Activated CD8-positive, alpha-beta memory T cell treated with anti-CD3 and anti-CD28 coated beads for 24 hours (primary cell): ENCODE results near the gene MBOAT7.
A peak's percentile ranks its signal among the peaks of the same experiment; 100 is the strongest.

Source experiments
- DNase-seq: peaks from one replicate; pipeline ENCODE4 v3.0.0-alpha.2; 2020

The MBOAT7 gene

DNA sequence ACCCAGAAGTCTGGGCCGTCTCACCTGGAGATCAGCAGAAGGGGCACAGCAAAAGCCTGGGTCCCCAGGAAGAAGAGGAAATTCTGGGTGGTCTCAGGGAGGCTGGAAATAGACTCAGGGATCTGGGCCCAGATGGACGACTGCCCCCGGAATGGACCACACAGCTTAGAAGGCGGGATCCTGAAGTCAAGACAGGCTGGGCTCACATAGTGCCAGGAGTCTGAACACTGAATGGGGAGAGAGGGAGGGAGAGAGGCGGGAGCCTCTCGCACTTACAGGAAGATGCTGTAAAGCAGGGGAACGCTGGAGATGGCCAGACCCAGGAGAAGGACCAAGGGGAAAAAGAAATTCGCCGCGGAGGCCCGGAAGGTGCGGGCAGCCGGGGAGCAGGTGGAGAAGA, 28.5 kb downstream of the MBOAT7 start:
- DNase-seq = no peak

DNA sequence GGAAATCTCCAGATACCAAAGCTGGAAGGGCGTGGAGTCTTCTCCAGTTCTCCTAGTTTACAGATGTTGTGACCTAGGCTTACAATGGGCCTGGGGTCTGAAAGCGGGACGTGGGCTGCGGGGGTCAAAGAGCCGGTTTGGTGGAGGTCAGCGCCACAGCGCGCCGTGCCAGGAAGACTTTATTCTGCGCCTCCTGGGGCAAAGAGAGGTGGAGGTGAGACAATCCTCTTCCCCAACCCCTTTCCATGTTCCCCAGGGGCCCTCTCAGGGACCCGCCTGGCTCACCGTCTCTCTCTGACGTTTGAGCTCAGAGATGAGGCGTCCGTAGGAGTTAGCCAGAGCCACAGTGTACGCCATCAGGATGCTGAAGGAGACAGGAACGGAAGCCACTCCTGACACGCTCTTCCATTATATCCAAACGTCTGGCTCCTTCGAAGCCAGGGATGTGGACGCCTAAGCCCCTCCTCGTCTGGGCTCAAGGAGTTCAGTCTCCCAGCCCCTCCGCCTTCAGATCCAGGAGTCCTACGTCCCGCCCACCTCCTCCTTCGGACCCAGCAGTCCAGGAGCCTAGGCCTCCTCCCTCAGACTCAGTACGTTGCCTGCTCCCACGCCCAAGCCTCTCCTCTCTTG, 29.1 kb downstream of the MBOAT7 start:
- no peak for DNase-seq

DNA sequence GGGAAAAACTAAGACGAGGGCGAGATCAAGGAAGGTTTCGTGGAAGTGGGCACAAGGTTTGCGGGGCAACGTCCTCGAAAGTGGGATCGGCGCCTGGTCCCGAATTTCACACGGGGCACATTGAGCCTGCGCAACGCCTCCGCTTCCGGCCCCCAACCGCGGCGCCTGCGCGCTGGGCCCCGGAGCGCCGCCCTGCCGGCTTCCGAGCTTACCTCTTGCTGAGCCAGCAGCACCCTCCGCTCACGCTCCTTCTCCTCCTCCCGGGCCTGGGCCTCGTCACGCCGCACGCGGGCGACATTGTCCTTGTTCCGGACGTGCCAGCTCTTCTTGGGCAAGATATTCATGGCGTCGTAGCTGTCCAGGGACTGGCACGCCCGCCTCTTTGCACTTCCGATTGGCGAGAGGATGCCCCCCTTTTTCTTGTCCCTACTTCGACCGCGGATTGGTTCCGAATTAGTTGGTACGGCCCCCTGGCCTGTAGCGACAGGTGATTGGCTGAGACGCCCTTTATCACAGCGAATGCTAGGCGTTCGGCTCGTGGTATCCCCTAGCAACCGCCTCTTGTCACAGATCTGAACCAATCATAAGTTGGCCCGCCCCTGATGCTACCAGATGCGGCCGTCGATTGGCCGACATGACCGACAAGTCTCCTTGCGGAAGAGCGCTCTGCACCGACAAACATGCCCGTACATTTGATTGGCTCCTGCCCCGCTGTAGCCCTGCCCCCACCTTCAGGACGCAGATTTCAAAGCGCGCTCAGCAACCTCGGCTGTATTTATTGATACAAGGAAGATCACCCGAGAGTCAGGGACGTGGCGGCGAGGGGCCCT, 29.8 kb downstream of the MBOAT7 start, which contains the start of gene LENG1:
LENG1 (minus strand) TSS at position 370 of the 830 bp plus-strand sequence; CDS start at position 344, 26 bp downstream.
- DNase-seq = peak; percentile 95

DNA sequence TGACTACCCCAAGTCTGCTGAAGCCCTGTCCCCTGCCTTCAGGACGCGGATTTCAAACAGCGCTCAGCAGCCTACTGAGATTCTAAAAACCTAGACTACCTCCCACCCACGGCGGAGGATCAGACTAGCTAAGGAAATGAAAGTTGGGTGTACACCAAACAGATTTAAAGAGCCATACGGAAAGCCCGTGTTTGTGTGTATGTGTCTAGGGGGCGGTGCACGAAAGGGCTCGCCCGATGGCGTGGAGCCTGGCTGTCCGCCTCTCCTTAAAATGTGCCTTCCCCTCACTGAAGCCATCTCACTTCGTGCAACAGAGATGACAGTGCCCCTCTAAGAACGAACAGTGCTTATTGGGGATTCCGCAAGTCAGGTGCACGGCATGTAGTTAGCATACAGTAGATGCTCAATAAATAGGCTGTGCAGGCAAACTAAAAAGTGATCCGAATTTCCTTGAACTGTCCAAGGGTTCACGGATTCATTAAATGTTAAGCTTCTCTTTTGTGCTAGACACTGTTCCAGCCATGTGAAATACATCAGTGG, 30.5 kb downstream of the MBOAT7 start:
- peak; percentile 73 for DNase-seq

DNA sequence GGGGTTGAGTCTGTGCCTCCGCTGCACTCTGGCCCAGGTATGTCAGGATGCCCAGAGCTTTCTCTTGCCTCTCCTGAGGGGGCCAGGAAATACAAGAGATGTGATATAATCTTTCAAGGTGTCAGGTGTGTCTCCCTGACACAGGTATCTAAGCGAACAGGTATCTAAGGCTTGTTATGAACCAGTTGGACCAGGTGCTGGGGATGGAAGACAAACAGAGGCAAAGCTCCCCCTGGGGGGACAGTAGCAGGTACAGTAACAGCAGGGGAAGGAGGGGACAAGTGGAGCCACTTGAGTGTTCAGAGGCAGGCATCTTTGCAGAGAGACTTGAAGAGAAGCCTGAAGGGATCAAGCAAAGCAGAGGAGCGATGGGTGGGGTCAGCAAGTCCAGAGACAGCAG, 32.4 kb downstream of the MBOAT7 start:
- DNase-seq = no peak

DNA sequence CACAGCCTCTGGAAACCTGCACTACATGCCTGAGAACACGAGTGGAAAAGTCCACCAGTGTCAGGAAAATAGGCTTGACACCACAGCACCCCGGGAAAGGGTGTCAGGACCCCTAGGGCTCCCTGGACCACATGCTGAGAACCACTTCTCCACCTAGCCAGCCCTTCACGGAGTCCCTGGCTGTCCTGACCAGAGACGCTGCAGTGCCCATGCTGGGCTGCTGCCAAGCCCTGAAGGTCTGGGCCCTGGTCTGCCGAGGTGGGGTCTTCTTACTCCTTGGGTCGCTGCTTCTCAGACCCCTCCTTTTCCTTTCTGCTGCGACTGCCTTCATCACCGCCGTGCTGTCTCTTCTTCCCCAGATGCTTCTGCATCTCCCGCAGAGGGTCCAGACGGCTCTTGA, 32.9 kb downstream of the MBOAT7 start:
- no peak for DNase-seq

DNA sequence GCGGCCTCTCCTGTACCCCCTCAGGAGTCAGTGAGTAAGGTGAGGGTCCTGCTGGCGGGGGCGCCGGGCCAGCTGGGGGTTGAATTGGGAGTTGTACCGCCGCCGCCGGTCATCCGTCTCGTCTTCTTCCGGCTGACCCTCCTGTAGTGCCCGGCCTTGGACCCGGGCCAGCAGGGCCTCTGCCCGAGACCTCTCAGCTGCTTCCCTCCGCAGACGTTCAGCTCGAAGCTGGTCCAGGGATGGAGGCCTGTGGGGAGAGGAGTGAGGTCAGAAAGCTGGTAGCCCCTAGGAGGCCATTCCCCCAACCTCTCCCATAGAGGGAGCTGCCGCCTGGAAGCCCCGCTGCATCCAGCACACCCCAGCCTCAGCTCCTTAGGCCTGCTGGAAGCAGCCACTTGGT, 33.7 kb downstream of the MBOAT7 start:
- no peak for DNase-seq

DNA sequence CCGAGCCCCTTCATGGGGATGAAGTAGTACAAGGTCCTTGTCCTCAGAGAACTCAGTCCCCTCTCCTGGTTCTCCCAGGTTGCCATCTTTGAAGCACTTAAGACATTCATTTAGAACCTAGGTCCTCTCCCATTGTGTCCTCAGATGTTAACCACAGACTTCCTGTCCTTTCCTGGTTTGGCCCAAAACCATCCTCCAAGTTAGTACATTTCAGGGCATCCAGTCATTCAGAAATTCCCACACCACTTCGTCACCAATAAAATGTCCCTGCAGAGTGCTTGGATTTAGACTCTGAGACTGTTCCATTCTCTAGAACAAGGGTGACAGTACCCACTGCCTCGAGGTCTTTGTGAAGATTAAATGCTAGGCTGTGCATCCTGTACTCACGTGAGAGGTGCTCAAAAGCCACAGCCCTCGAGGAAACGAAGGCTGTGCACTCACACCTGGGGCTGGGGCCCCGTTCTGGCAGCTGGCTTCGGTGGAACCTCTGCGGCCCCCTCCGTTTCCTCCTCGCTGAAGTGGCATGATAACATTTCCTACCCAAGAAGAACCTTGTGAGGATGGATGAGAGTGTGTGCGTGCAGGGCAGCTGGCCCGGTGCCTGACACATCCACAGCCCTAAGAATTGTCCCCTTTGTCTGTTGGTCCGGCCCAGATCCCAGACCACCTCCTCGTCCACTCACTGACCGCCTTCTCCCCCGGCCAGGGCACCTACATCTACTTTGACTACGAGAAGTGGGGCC, 34.6 kb downstream of the MBOAT7 start:
- DNase-seq = no peak

DNA sequence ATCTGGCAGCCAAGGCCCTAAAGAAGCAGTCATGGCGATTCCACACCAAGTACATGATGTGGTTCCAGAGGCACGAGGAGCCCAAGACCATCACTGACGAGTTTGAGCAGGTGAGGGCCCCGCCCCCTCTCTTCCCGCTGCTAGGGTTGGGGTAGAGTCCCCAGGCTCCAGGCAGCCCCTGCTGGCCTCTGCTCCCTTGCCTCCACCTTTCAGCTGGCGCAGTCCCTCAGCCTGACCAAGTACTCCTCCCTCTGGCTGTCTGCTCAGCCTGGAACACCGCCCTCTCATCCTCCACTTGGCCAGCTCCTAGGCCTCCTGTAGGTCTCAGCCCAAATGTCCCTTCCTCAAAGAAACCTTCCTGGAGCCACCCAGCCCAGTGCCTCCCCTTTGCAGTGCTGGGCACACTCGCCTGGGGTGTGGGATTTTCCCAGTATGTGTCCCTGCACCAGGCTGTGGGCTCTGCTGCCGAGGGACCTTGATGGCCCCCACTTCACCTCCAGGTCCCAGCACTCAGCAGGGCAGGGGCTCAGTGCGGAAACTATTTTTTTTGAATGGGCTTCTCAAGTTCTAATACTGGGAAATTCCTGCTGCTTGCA, 35.6 kb downstream of the MBOAT7 start:
- DNase-seq = no peak

DNA sequence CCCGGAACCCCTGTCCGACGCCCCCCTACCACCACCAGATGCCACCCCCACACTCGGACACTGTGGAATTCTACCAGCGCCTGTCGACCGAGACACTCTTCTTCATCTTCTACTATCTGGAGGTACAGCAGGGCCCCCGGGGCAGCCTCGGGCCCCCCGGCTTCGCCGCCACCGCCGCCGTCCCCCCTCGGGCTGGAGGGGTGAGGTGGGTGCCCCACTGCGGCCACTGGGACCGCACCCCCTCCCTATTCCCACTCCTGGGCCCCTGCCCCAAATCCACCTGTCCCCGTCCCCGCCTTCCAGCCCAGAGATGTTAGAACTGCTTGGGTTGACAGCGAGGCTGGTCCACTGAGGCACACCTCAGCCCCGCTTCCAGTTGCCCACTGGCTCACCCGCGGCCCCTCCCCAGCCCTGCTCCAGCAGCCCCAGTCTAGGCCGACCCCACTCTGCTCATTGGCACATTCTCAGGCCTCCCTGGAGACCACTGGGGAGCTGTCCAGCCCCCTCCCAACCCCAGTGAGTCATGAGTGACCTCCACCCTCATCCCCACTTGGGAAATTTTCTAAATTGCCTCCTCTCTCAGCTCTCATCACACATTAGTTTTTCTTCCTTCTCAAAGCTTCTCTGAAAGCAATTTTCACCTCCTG, 36.4 kb downstream of the MBOAT7 start:
- DNase-seq = no peak

DNA sequence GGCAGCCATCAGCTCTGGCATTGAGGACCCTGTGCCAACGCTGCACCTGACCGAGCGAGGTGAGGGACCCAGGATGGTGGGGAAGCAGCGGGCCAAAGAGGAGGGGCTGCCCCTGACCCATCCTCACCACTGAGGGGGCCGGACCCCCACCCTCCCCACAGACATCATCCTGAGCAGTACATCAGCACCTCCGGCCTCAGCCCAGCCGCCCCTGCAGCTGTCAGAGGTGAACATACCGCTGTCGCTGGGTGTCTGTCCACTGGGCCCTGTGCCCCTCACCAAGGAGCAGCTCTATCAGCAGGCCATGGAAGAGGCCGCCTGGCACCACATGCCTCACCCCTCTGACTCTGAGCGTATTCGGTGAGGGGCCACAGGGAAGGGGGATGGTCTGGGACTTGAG, 37.1 kb downstream of the MBOAT7 start:
- DNase-seq = no peak

DNA sequence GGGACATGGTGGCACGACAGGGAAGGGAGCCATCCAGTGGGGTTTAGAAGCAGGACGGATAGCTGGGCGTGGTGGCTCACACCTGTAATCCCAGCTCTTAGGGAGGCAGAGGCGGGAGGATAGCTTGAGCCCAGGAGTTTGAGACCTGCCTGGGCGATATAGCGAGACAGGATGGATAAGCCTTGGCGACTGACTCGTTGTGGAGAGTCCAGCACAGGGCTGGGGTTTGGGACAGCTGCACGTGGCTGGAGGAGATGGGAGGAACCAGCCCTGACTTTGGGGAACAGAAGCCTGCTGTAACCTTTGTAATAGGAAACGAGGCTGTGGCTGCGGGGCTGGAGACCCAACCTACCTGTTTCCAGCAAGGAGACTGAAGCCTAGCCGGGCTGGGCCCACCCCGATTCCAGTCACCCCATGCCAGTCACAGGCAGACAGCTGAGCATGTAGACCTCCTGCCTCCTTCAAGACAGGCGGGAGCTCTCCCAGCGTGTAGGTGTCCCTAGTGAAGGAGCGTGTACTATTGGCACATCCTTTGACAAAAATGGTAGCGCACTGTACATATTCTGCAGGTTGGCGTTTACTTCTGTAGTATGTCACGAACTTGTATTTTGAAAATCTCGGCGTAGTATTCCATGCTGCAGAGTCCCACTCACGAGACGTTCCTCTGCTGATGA, 37.9 kb downstream of the MBOAT7 start:
- DNase-seq = no peak

DNA sequence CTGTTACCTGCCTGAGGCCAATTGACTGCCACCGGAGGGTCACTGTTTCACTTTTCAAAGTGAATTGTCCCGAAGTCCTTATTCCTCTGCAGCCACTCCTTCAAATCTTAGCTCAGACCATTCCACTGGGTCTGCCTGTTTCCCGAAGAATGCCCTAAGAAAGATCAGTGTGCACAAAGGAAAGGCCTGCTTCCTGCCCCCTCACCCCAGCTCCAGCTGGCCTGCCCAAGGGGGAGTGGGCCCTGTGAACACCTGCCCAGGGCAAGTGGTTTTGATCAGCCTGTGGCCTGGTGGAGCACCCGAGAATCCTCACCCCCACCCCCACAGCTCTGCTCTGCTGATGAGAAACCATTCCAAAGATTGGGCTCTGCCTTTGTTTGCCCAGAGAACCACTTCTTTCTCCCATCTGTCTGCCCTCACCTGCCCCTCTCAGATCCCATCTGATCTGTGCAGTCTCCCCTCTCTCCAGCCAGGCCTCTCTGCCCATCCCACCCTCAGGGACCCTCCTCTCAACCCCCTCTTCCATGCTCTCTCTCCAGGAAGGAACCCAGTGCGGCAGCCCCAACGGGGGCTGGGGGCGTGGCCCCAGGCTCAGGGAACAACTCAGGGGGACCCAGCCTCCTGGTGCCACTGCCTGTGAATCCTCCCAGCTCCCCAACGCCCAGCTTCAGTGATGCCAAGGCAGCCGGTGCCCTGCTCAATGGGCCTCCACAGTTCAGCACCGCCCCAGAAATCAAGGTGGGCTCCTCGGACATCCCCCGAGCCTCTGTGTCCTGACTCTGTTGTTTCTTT, 40.2 kb downstream of the MBOAT7 start:
- DNase-seq = no peak

DNA sequence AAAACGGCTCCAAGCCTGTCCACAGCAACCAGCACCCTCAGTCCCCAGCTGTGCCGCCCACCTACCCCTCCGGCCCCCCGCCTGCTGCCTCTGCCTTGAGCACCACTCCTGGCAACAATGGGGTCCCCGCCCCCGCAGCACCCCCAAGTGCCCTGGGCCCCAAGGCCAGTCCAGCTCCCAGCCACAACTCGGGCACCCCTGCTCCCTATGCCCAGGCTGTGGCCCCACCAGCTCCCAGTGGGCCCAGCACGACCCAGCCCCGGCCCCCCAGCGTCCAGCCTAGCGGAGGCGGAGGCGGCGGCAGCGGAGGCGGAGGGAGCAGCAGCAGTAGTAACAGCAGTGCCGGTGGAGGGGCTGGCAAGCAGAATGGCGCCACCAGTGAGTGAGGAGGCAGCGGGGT, 41.2 kb downstream of the MBOAT7 start:
- DNase-seq = no peak

DNA sequence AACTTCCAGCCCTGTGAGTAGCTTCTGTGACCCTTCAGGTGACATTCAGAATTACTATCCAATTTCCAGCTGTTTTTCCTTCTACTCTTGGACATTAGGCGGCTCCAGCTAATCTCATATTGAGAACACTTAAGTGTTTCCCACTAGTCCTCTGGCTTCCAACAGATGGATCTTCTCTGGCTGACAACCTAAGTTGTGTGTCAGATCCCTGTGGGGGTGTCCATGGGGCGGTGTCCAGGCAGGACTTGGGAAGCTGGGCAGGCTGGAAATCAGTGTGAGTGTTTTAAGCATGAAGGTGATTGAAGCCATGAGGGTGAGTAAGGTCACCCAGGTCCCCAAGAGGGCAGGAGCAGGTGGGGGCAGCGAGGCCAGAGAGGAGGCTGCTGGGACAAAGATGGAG, 41.7 kb downstream of the MBOAT7 start:
- no peak for DNase-seq

DNA sequence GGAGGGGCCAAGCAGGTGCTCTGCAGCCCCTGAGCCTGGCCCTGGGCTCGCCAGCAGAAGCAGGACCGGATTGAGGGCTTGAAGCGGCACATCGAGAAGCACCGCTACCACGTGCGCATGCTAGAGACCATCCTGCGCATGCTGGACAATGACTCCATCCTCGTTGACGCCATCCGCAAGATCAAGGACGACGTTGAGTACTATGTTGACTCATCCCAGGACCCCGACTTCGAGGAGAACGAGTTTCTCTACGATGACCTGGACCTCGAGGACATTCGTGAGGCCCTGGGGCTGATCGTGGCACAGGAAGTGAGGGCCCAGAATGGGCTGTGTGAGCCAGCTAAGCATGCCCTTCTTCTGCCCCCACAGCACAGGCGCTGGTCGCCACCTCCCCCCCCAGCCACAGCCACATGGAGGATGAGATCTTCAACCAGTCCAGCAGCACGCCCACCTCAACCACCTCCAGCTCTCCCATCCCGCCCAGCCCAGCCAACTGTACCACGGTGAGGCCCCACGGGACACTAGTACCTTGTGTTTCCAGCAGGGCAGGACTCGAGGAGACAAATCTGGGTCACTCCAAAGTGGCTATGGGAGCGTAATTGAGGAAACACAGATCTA, 43.7 kb downstream of the MBOAT7 start:
- DNase-seq = no peak

DNA sequence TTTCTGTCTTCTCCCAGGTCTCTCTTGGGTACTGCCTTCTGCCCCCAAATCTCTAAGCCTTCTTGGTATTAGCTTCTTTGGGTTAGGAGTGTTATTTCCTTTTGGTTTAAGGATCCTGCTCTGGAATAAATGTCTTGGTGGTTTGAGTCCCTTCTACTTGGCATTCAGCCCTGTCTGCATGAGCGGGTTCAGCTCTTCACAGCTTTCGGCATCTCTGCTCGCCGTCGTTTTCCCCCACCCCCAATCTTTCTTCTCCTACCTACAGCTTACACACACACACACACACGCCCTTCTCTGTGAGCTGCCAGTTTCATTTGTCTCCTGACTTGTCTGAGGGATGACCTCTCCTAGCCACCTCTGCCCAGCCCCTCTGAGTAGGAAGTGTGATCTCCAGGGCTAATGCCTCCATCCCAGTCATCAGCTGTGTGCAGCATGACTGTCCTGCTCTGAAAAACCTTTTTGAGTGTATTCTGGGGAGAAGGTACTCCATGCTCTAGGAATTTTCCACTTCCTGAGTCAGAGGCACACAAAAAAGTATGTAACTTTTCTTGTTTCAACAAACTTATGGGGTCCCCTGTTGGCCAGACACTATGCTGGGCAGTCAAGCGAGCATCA, 47.1 kb downstream of the MBOAT7 start:
- no peak for DNase-seq

DNA sequence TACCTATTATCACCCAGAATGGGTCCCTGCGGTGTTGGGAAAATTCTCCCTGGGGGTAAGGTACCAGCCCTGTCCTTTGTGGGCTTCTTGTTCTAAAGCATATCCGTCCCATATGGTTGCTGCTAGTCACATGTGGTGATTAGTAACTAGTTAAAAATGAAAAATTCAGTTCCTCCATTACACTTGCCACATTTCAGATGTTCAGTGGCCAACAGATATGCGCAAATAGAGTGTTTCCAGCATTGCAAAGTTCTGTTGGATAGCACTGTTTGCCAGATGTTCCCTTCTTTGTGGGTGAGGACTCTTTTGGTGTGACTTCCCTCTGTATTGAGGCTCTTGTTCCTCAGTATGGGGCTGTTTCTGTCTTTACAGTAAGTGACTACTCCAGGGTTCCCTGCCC, 48.0 kb downstream of the MBOAT7 start:
- no peak for DNase-seq

DNA sequence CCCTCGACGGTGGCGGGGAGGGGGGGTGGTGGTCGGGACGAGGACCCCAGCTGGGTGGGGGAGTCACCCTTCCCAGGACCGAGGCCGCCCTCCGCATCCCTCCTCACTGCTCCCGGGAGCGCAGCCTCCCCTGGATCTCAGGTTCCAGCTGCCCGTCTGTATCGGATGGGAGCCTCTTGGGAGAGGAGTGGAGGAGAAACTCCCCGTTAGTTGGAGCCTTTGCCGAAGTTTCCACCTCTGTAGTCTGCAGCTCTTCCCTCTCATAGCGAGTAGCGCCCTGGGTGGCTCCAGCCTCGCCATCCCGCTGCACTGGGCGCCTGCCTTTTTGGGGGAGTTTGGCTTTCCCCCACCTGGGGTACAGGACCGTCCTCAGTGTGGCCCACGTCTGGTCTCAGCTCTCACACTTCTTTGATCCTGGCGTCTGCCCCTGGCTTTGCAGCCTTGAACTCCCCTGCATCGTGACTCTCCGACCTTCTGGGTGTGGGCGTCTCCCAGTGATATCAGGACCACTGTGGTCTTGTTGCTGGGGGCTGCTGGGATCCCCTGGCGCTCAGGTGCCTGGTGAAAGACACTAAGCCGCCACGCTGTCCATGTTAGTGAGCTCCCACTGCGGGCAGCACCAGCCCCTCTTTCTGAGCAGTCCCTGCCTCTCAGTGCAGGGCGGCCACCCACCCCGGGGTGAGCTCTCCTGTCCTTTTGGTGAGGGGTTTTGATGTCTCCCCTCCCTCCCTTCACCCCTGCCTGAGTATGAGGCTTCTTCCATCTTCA, 50.7 kb downstream of the MBOAT7 start:
- DNase-seq = peak; percentile 72
